H9 (cell line): ENCODE measurements around the gene MGP. TPM values are rescaled to one million over a fixed set of nuclear protein-coding genes. Genes with fewer than 3 reads are reported as not detected.

ENCODE experiments used
- DNase-seq: peaks from one replicate; pipeline ENCODE4 v3.0.0-alpha.2; 2017
- H2AFZ ChIP-seq: one replicate; pipeline ENCODE4 v1.6.1; 2013; ENCODE audit warnings: mild to moderate bottlenecking, low read length, control low read depth, moderate library complexity
- H2AK5ac ChIP-seq: 2 replicates; pipeline ENCODE4 v1.6.1; 2013; ENCODE audit warnings: low read length, control low read depth, mixed read lengths; ENCODE audit not compliant: insufficient read length
- H2BK120ac ChIP-seq: one replicate; pipeline ENCODE4 v1.6.1; 2013; ENCODE audit warnings: low read depth, mild to moderate bottlenecking, low read length, control low read depth, inconsistent platforms; ENCODE audit not compliant: poor library complexity, severe bottlenecking
- H2BK12ac ChIP-seq: 2 replicates; pipeline ENCODE4 v1.6.1; 2013; ENCODE audit warnings: low read length, control low read depth, mixed read lengths, low read depth; ENCODE audit not compliant: insufficient read length
- H2BK15ac ChIP-seq: 2 replicates; pipeline ENCODE4 v1.6.1; 2013; ENCODE audit warnings: low read depth, low read length, control low read depth
- H2BK20ac ChIP-seq: one replicate; pipeline ENCODE4 v1.6.1; 2013; ENCODE audit warnings: low read depth, mild to moderate bottlenecking, low read length, control low read depth, inconsistent platforms; ENCODE audit not compliant: poor library complexity, severe bottlenecking
- H2BK5ac ChIP-seq: 2 replicates; pipeline ENCODE4 v1.6.1; 2013; ENCODE audit warnings: low read length, control low read depth, mixed read lengths; ENCODE audit not compliant: insufficient read length
- H3K14ac ChIP-seq: 2 replicates; pipeline ENCODE4 v1.6.1; 2013; ENCODE audit warnings: low read length, control low read depth; ENCODE audit not compliant: insufficient read depth
- H3K18ac ChIP-seq: 2 replicates; pipeline ENCODE4 v1.6.1; 2013; ENCODE audit warnings: low read depth, mild to moderate bottlenecking, mixed read lengths, low read length, control low read depth; ENCODE audit not compliant: insufficient read length
- H3K23ac ChIP-seq: 2 replicates; pipeline ENCODE4 v1.6.1; 2013; ENCODE audit warnings: low read length, control low read depth, mixed read lengths, low read depth; ENCODE audit not compliant: insufficient read length
- H3K23me2 ChIP-seq: 2 replicates; pipeline ENCODE4 v1.6.1; 2013; ENCODE audit warnings: low read depth, mild to moderate bottlenecking, mixed read lengths, low read length, control low read depth; ENCODE audit not compliant: insufficient read length, poor library complexity, severe bottlenecking
- H3K27ac ChIP-seq: 2 replicates; pipeline ENCODE4 v1.5.1; 2013; ENCODE audit warnings: low read length, control low read depth, mixed read lengths, low read depth; ENCODE audit not compliant: insufficient read length
- H3K27me3 ChIP-seq: 2 replicates; pipeline ENCODE4 v1.6.1; 2013; ENCODE audit warnings: low read length, control low read depth, inconsistent platforms; ENCODE audit not compliant: insufficient read depth
- H3K4ac ChIP-seq: 2 replicates; pipeline ENCODE4 v1.6.1; 2013; ENCODE audit warnings: low read depth, mild to moderate bottlenecking, control low read depth, inconsistent platforms, low read length, moderate library complexity
- H3K4me1 ChIP-seq: 2 replicates; pipeline ENCODE4 v1.6.1; 2013; ENCODE audit warnings: low read length, control low read depth, inconsistent platforms; ENCODE audit not compliant: insufficient read depth
- H3K4me2 ChIP-seq: 2 replicates; pipeline ENCODE4 v1.6.1; 2013; ENCODE audit warnings: low read length, control low read depth, mixed read lengths; ENCODE audit not compliant: insufficient read length, insufficient read depth
- H3K56ac ChIP-seq: 2 replicates; pipeline ENCODE4 v1.6.1; 2013; ENCODE audit warnings: low read depth, mild to moderate bottlenecking, mixed read lengths, low read length, control low read depth; ENCODE audit not compliant: insufficient read length
- H3K79me1 ChIP-seq: 2 replicates; pipeline ENCODE4 v1.6.1; 2013; ENCODE audit warnings: low read depth, mild to moderate bottlenecking, moderate library complexity, low read length, control low read depth, inconsistent platforms; ENCODE audit not compliant: insufficient read depth, poor library complexity, severe bottlenecking
- H3K79me2 ChIP-seq: 2 replicates; pipeline ENCODE4 v1.6.1; 2013; ENCODE audit warnings: low read length, control low read depth, inconsistent platforms; ENCODE audit not compliant: insufficient read depth
- H3K9ac ChIP-seq: 2 replicates; pipeline ENCODE4 v1.6.1; 2013; ENCODE audit warnings: low read length, control low read depth, mixed read lengths; ENCODE audit not compliant: insufficient read length; ENCODE audit errors: extremely low read depth
- H3K9me3 ChIP-seq: one replicate; pipeline ENCODE4 v1.6.1; 2013; ENCODE audit warnings: low read depth, low read length, inconsistent platforms; ENCODE audit not compliant: control insufficient read depth
- H3T11ph ChIP-seq: one replicate; pipeline ENCODE4 v1.6.1; 2013; ENCODE audit warnings: mild to moderate bottlenecking, low read length, control low read depth, inconsistent platforms
- H4K20me1 ChIP-seq: one replicate; pipeline ENCODE4 v1.6.1; 2013; ENCODE audit not compliant: control insufficient read depth, insufficient read length, insufficient read depth
- H4K5ac ChIP-seq: 2 replicates; pipeline ENCODE4 v1.6.1; 2013; ENCODE audit warnings: low read depth, mild to moderate bottlenecking, mixed read lengths, low read length, control low read depth; ENCODE audit not compliant: insufficient read length
- H4K8ac ChIP-seq: replicated peaks from 2 replicates; pipeline ENCODE4 v1.6.1; 2013; ENCODE audit warnings: low read length, control low read depth, mixed read lengths, low read depth; ENCODE audit not compliant: insufficient read length
- H4K91ac ChIP-seq: 2 replicates; pipeline ENCODE4 v1.6.1; 2013; ENCODE audit warnings: low read depth, mild to moderate bottlenecking, moderate library complexity, mixed read lengths, low read length, control low read depth; ENCODE audit not compliant: insufficient read length
- H3K27ac Mint-ChIP-seq, 3 experiments: 2 replicates in 2 of 3; 3 replicates in 1 of 3; pipeline ENCODE4 v1.8.0; 2020 to 2021; ENCODE audit warnings: mixed read lengths in 3 of 3, mild to moderate bottlenecking in 1 of 3, moderate library complexity in 1 of 3
- H3K27me3 Mint-ChIP-seq: 2 replicates; pipeline ENCODE4 v1.8.0; 2021; ENCODE audit warnings: low read depth, mild to moderate bottlenecking, moderate library complexity, mixed read lengths
- H3K36me3 Mint-ChIP-seq, 3 experiments: 2 replicates in 2 of 3; 3 replicates in 1 of 3; pipeline ENCODE4 v1.8.0; 2020 to 2021; ENCODE audit warnings: low read depth in 3 of 3, mixed read lengths in 3 of 3; ENCODE audit not compliant: insufficient read depth in 1 of 3
- H3K4me1 Mint-ChIP-seq, 2 experiments: 2 replicates each; pipeline ENCODE4 v1.8.0; 2020; ENCODE audit warnings: mixed read lengths in 2 of 2
- H3K4me3 Mint-ChIP-seq, 2 experiments: 2 replicates in 1 of 2; 3 replicates in 1 of 2; pipeline ENCODE4 v1.8.0; 2020 to 2021; ENCODE audit warnings: mild to moderate bottlenecking in 2 of 2, mixed read lengths in 2 of 2, moderate library complexity in 1 of 2
- H3K9me3 Mint-ChIP-seq, 2 experiments: 2 replicates in 1 of 2; 3 replicates in 1 of 2; pipeline ENCODE4 v1.8.0; 2020; ENCODE audit warnings: mild to moderate bottlenecking in 2 of 2, mixed read lengths in 2 of 2, moderate library complexity in 1 of 2
- CTCF ChIP-seq: fragments of 200-600 bp; sonication (generic); conservative IDR thresholded peaks from 3 replicates; pipeline ENCODE4 v1.8.0; 2021; ENCODE audit warnings: antibody characterized with exemption, mild to moderate bottlenecking
- WGBS: extraction: QIAGEN DNeasy Blood & Tissue Kit; methylation state at CpG from one replicate; pipeline ENCODE4 v1.1.7; 2013; ENCODE audit warnings: missing lambda C conversion rate, low lambda C conversion rate, mixed read lengths; ENCODE audit not compliant: insufficient read length; ENCODE audit errors: extremely low coverage; 5-methylcytosine and 5-hydroxymethylcytosine counted together
- total RNA-seq: library from RNA; stranded (reverse); gene quantifications from 2 replicates; pipeline ENCODE4 v1.2.1, GENCODE V29; 2021

Gene MGP
- total RNA-seq, 1 experiment from 2014 or later, result not detected

GRCh38 chr12:14886271-14886670 is 617 bp upstream of the MGP start:
- Mint-ChIP-seq H3K4me1 (peaks cover 3 to 5% of the 10 kb centered on the region in 2 experiments; a peak in 3 of 4 replicates), H3K4me3 (no peak overlapping the region), H3K27me3 (no peaks in the 10 kb centered on the region), H3K27ac (no peak overlapping the region), H3K36me3 (no peaks in the 10 kb centered on the region), H3K9me3 (no peaks in the 10 kb centered on the region)
- Histone ChIP-seq H3K27ac (no peak overlapping the region), H3T11ph (no peak overlapping the region), H4K20me1 (no peaks in the 10 kb centered on the region), H4K91ac (no peak overlapping the region), H3K14ac (no peak overlapping the region), H3K18ac (no peak overlapping the region), H3K56ac (no peak overlapping the region), H2BK15ac (no peak overlapping the region), H3K4me1 (no peaks in the 10 kb centered on the region), H2BK120ac (no peak overlapping the region), H3K79me1 (no peaks in the 10 kb centered on the region), H2AK5ac (no peak overlapping the region), H3K23ac (no peak overlapping the region), H3K4me2 (no peak overlapping the region), H2BK12ac (no peak overlapping the region), H3K4ac (no peak overlapping the region), H4K8ac (no peak overlapping the region), H2BK20ac (no peak overlapping the region), H2BK5ac (no peak overlapping the region), H3K79me2 (no peaks in the 10 kb centered on the region), H3K27me3 (no peaks in the 10 kb centered on the region), H3K23me2 (no peaks in the 10 kb centered on the region), H4K5ac (no peak overlapping the region), H2AFZ (no peak overlapping the region), H3K9ac (no peak overlapping the region), H3K9me3 (no peaks in the 10 kb centered on the region)
- no peak for TF ChIP-seq CTCF
- no CpG with 5 or more reads among the region's 6 CpGs for WGBS
- DNase-seq, result no peak
